HepG2 (cell line): ENCODE data around the gene SRSF12. TPM values are rescaled to one million over a fixed set of nuclear protein-coding genes. Genes with fewer than 3 reads are reported as not detected.
A peak's percentile ranks its signal among the peaks of the same experiment; 100 is the strongest.

Source experiments
- CAMTA2 ChIP-seq: sonication (generic); formaldehyde crosslinking; IDR thresholded peaks from 2 replicates; pipeline ENCODE4 v1.4.0; 2020; ENCODE audit warnings: mild to moderate bottlenecking, missing genetic modification reagents, borderline replicate concordance
- GABPB1 ChIP-seq: IDR thresholded peaks from 2 replicates; pipeline ENCODE4 v1.6.1; 2016; ENCODE audit warnings: mild to moderate bottlenecking, missing genetic modification reagents, moderate library complexity, missing compliant biosample characterization
- MED8 ChIP-seq: sonication (generic); formaldehyde crosslinking; IDR thresholded peaks from 2 replicates; pipeline ENCODE4 v1.8.1; 2023; ENCODE audit warnings: mild to moderate bottlenecking, missing genetic modification reagents; ENCODE audit not compliant: insufficient replicate concordance
- MLLT10 ChIP-seq: sonication (generic); formaldehyde crosslinking; IDR thresholded peaks from 2 replicates; pipeline ENCODE4 v1.4.0; 2020; ENCODE audit warnings: missing genetic modification reagents
- MXD4 ChIP-seq: IDR thresholded peaks from 2 replicates; pipeline ENCODE4 v1.6.1; 2016; ENCODE audit warnings: mild to moderate bottlenecking, missing biosample characterization, missing genetic modification reagents
- NR2C2 ChIP-seq: sonication (generic); formaldehyde crosslinking; IDR thresholded peaks from 2 replicates; pipeline ENCODE4 v1.4.0; 2020; ENCODE audit warnings: missing genetic modification reagents, mild to moderate bottlenecking, moderate library complexity, borderline replicate concordance
- RBFOX2 ChIP-seq: fragments of 200-400 bp; formaldehyde crosslinking; IDR thresholded peaks from 2 replicates; pipeline ENCODE4 v1.6.1; 2017; ENCODE audit warnings: low read depth, mild to moderate bottlenecking, low read length
- TGIF2 ChIP-seq: IDR thresholded peaks from 2 replicates; pipeline ENCODE4 v1.6.1; 2016; ENCODE audit warnings: control low read depth, missing compliant biosample characterization
- ZMYM4 ChIP-seq: sonication (generic); formaldehyde crosslinking; IDR thresholded peaks from 2 replicates; pipeline ENCODE4 v1.8.1; 2023; ENCODE audit warnings: mild to moderate bottlenecking, missing genetic modification reagents
- ZNF253 ChIP-seq: sonication (generic); formaldehyde crosslinking; IDR thresholded peaks from 2 replicates; pipeline ENCODE4 v1.8.0; 2022; ENCODE audit warnings: mild to moderate bottlenecking, missing genetic modification reagents, borderline replicate concordance
- ZNF703 ChIP-seq: sonication (generic); formaldehyde crosslinking; IDR thresholded peaks from 2 replicates; pipeline ENCODE4 v1.5.1; 2020; ENCODE audit warnings: missing genetic modification reagents, mild to moderate bottlenecking, moderate library complexity, borderline replicate concordance
- ZNF839 ChIP-seq: sonication (generic); formaldehyde crosslinking; IDR thresholded peaks from 2 replicates; pipeline ENCODE4 v1.4.0; 2020; ENCODE audit warnings: missing genetic modification reagents, mild to moderate bottlenecking, borderline replicate concordance
- polyA plus RNA-seq, 8 experiments: library from polyadenylated mRNA; depleted of rRNA in 3 of 8; stranded (reverse) in 7 of 8; unstranded in 1 of 8; fragments of >200 nt; fragmentation: Illumina TruSeq in 4 of 8; extraction: Trizol in 4 of 8; gene quantifications; 2 replicates each; pipeline versions ENCODE4 v1.2.1 to v1.2.3, GENCODE V29; 2011 to 2016; ENCODE audit warnings: low read depth in 4 of 8, missing spikeins in 1 of 8, mixed read lengths in 1 of 8; ENCODE audit not compliant: insufficient read depth in 1 of 8
- total RNA-seq, 5 experiments: library from RNA; depleted of rRNA; stranded (reverse); fragments of >200 nt; fragmentation: Illumina TruSeq; extraction: Trizol; gene quantifications; 2 replicates each; pipeline ENCODE4 v1.2.3, GENCODE V29; 2016; ENCODE audit warnings: low read depth in 1 of 5
- TF ChIP-seq, protein P1 (sequence below): sonication (generic); formaldehyde crosslinking; IDR thresholded peaks from 2 replicates; pipeline ENCODE4 v1.8.0; 2022; ENCODE audit warnings: mild to moderate bottlenecking, missing genetic modification reagents, moderate library complexity
- TF ChIP-seq, protein P2 (sequence below): sonication (generic); formaldehyde crosslinking; IDR thresholded peaks from 2 replicates; pipeline ENCODE4 v1.4.0; 2020; ENCODE audit warnings: mild to moderate bottlenecking, missing genetic modification reagents
- TF ChIP-seq, protein P3 (sequence below): sonication (generic); formaldehyde crosslinking; IDR thresholded peaks from 2 replicates; pipeline ENCODE4 v1.8.1; 2023; ENCODE audit warnings: mild to moderate bottlenecking, missing genetic modification reagents, borderline replicate concordance
- TF ChIP-seq, protein P4 (sequence below): sonication (generic); formaldehyde crosslinking; IDR thresholded peaks from 2 replicates; pipeline ENCODE4 v1.5.0; 2020; ENCODE audit warnings: missing genetic modification reagents
- TF ChIP-seq, protein P5 (sequence below): sonication (generic); formaldehyde crosslinking; IDR thresholded peaks from 2 replicates; pipeline ENCODE4 v1.4.0; 2020; ENCODE audit warnings: missing genetic modification reagents
- TF ChIP-seq, protein P6 (sequence below): IDR thresholded peaks from 2 replicates; pipeline ENCODE4 v1.6.1; 2016; ENCODE audit warnings: missing compliant biosample characterization, missing genetic modification reagents, borderline replicate concordance
- TF ChIP-seq, protein P7 (sequence below): sonication (generic); formaldehyde crosslinking; IDR thresholded peaks from 2 replicates; pipeline ENCODE4 v1.8.0; 2022; ENCODE audit warnings: missing genetic modification reagents, mild to moderate bottlenecking, moderate library complexity, borderline replicate concordance

SRSF12 gene
- total and polyA plus RNA-seq, 2 of the 13 experiments (the other 11 are each of a cell fraction or from before 2014, with no cell fraction given): 1.7 to 1.9 TPM

DNA sequence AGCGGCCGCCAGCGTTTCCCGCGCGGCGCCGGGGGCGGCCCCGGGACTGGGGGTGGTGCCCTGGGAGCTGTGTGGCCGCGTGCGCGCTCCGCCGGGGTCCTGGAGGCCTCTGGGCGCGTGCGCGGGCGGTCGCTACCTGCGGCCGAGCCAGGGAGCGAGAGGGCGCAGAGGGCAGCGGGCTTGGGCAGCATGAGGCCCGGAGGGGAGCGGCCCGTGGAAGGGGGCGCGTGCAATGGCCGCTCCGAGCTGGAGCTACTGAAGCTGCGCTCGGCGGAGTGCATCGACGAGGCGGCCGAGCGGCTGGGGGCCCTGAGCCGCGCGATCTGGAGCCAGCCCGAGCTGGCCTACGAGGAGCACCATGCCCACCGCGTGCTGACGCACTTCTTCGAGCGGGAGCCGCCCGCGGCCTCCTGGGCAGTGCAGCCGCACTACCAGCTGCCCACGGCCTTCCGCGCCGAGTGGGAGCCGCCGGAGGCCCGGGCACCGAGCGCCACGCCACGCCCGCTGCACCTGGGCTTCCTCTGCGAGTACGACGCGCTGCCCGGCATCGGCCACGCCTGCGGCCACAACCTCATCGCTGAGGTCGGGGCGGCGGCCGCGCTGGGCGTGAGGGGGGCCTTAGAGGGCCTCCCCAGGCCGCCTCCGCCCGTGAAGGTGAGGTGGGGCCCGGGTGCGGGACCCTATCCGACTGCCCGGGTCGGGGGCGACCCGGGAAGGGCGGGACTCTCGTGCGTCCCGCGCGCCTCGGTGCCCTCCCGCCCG lies 28.3 kb upstream of the SRSF12 start, which contains the start of gene PM20D2 (continued):
- TF ChIP-seq, protein P1, sequence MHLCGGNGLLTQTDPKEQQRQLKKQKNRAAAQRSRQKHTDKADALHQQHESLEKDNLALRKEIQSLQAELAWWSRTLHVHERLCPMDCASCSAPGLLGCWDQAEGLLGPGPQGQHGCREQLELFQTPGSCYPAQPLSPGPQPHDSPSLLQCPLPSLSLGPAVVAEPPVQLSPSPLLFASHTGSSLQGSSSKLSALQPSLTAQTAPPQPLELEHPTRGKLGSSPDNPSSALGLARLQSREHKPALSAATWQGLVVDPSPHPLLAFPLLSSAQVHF (CRISPR knock-in tag): peak; percentile 94
- TF ChIP-seq NR2C2 (peak; percentile 40; the same call in 1 of the 2 replicates), MLLT10 (CRISPR knock-in tag) (no peak), CAMTA2 (CRISPR knock-in tag) (peak; percentile 91), GABPB1 (CRISPR knock-in tag) (peak; percentile 75; the same call in 1 of the 2 replicates), MXD4 (CRISPR knock-in tag) (peak; percentile 69; the same call in 1 of the 2 replicates), ZNF703 (peak; percentile 69; the same call in 1 of the 2 replicates), MED8 (CRISPR knock-in tag) (peak; percentile 59), ZNF839 (CRISPR knock-in tag) (0 out of 2 replicates have a peak, but pooled peaks have one; percentile 53), RBFOX2 (peak; percentile 96), ZNF253 (peak; percentile 70), ZMYM4 (CRISPR knock-in tag) (peak; percentile 52; the same call in 1 of the 2 replicates), TGIF2 (no peak)
- TF ChIP-seq, protein P2, sequence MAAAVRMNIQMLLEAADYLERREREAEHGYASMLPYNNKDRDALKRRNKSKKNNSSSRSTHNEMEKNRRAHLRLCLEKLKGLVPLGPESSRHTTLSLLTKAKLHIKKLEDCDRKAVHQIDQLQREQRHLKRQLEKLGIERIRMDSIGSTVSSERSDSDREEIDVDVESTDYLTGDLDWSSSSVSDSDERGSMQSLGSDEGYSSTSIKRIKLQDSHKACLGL (CRISPR knock-in tag): peak; percentile 88
- TF ChIP-seq, protein P3, sequence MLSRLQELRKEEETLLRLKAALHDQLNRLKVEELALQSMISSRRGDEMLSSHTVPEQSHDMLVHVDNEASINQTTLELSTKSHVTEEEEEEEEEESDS (CRISPR knock-in tag): 0 out of 2 replicates have a peak, but pooled peaks have one; percentile 74
- TF ChIP-seq, protein P4, sequence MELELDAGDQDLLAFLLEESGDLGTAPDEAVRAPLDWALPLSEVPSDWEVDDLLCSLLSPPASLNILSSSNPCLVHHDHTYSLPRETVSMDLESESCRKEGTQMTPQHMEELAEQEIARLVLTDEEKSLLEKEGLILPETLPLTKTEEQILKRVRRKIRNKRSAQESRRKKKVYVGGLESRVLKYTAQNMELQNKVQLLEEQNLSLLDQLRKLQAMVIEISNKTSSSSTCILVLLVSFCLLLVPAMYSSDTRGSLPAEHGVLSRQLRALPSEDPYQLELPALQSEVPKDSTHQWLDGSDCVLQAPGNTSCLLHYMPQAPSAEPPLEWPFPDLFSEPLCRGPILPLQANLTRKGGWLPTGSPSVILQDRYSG (CRISPR knock-in tag): peak; percentile 87
- TF ChIP-seq, protein P5, sequence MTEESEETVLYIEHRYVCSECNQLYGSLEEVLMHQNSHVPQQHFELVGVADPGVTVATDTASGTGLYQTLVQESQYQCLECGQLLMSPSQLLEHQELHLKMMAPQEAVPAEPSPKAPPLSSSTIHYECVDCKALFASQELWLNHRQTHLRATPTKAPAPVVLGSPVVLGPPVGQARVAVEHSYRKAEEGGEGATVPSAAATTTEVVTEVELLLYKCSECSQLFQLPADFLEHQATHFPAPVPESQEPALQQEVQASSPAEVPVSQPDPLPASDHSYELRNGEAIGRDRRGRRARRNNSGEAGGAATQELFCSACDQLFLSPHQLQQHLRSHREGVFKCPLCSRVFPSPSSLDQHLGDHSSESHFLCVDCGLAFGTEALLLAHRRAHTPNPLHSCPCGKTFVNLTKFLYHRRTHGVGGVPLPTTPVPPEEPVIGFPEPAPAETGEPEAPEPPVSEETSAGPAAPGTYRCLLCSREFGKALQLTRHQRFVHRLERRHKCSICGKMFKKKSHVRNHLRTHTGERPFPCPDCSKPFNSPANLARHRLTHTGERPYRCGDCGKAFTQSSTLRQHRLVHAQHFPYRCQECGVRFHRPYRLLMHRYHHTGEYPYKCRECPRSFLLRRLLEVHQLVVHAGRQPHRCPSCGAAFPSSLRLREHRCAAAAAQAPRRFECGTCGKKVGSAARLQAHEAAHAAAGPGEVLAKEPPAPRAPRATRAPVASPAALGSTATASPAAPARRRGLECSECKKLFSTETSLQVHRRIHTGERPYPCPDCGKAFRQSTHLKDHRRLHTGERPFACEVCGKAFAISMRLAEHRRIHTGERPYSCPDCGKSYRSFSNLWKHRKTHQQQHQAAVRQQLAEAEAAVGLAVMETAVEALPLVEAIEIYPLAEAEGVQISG: peak; percentile 71
- TF ChIP-seq, protein P6, sequence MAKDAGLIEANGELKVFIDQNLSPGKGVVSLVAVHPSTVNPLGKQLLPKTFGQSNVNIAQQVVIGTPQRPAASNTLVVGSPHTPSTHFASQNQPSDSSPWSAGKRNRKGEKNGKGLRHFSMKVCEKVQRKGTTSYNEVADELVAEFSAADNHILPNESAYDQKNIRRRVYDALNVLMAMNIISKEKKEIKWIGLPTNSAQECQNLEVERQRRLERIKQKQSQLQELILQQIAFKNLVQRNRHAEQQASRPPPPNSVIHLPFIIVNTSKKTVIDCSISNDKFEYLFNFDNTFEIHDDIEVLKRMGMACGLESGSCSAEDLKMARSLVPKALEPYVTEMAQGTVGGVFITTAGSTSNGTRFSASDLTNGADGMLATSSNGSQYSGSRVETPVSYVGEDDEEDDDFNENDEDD (CRISPR knock-in tag): peak; percentile 88
- TF ChIP-seq, protein P7, sequence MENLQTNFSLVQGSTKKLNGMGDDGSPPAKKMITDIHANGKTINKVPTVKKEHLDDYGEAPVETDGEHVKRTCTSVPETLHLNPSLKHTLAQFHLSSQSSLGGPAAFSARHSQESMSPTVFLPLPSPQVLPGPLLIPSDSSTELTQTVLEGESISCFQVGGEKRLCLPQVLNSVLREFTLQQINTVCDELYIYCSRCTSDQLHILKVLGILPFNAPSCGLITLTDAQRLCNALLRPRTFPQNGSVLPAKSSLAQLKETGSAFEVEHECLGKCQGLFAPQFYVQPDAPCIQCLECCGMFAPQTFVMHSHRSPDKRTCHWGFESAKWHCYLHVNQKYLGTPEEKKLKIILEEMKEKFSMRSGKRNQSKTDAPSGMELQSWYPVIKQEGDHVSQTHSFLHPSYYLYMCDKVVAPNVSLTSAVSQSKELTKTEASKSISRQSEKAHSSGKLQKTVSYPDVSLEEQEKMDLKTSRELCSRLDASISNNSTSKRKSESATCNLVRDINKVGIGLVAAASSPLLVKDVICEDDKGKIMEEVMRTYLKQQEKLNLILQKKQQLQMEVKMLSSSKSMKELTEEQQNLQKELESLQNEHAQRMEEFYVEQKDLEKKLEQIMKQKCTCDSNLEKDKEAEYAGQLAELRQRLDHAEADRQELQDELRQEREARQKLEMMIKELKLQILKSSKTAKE (CRISPR knock-in tag): 0 out of 2 replicates have a peak, but pooled peaks have one; percentile 30
